Transverse colon (tissue), 3 donors: ENCODE measurements around the gene MANBA.

Experiments
- POLR2A ChIP-seq: fragments of 450-650 bp; IDR thresholded peaks from one replicate; pipeline ENCODE4 v1.6.1; 2016; ENCODE audit warnings: antibody characterized with exemption, mild to moderate bottlenecking, moderate library complexity
- TF ChIP-seq, protein P1 (sequence below), 5 experiments: fragments of 200-600 bp in 3 of 5; fragments of 450-650 bp in 2 of 5; sonication (generic) in 3 of 5; IDR thresholded peaks; 1 replicate in 2 of 5; 2 replicates in 3 of 5; pipeline ENCODE4 v1.5.1; 2016 to 2017; ENCODE audit warnings: antibody characterized with exemption in 5 of 5, inconsistent platforms in 3 of 5, mild to moderate bottlenecking in 2 of 5, moderate library complexity in 1 of 5

DNA sequence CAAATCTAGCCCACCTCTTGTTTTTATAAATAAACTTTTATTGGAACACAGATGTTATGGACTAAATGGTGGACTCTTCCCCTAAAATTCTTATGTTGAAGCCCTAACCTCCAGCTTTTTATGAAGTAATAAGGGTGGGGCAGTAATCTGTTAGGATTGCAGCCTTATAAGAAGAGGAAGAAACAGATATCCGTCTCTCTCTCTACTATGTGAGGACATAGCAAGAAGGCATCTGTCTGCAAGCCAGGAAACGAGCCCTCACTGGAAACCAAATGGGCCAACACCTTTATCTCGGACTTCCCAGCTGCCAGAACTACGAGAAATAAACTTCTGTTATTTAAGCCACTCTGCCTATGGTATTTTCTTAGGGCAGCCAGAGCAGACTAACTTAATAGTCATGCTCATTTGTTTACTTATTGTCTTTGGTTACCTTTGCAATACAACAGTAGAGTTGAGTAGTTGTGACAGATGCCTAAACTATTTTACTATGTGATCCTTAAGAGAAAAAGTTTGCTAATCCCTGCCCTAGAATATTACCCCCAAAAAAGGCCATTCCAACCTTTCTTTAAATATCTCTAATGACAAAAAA is 67.4 kb downstream of the MANBA start:
- TF ChIP-seq, protein P1, sequence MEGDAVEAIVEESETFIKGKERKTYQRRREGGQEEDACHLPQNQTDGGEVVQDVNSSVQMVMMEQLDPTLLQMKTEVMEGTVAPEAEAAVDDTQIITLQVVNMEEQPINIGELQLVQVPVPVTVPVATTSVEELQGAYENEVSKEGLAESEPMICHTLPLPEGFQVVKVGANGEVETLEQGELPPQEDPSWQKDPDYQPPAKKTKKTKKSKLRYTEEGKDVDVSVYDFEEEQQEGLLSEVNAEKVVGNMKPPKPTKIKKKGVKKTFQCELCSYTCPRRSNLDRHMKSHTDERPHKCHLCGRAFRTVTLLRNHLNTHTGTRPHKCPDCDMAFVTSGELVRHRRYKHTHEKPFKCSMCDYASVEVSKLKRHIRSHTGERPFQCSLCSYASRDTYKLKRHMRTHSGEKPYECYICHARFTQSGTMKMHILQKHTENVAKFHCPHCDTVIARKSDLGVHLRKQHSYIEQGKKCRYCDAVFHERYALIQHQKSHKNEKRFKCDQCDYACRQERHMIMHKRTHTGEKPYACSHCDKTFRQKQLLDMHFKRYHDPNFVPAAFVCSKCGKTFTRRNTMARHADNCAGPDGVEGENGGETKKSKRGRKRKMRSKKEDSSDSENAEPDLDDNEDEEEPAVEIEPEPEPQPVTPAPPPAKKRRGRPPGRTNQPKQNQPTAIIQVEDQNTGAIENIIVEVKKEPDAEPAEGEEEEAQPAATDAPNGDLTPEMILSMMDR (IDR thresholded peaks at IDR 0.05), result no peak
- TF ChIP-seq POLR2A, result no peak
